ENCODE results near the gene SPATA2. TPM values are rescaled to one million over a fixed set of nuclear protein-coding genes. Genes with fewer than 3 reads are reported as not detected.

Gene SPATA2
- total and polyA plus RNA-seq, 2 of the 8 experiments (the other 6 are each of a cell fraction or from before 2014, with no cell fraction given), result 11.0 to 13.0 TPM

GRCh38 chr20:49913399-49914047, 1.8 kb downstream of the SPATA2 start (continued):
- TF ChIP-seq CTCF (IDR thresholded peaks at IDR 0.05; ENCODE audit: control extremely low read depth in 1 of 3, insufficient read depth in 1 of 3, low read depth in 1 of 3, low read length in 3 of 3) (no peak), KDM1A (IDR thresholded peaks at IDR 0.05; ENCODE audit: borderline replicate concordance, low read length) (no peak), ZNF274 (IDR thresholded peaks at IDR 0.05; ENCODE audit: borderline replicate concordance, extremely low read depth, low read length) (no peak), SP2 (IDR thresholded peaks at IDR 0.05; ENCODE audit: low read length) (no peak), CHD7 (IDR thresholded peaks at IDR 0.05; ENCODE audit: insufficient replicate concordance, low read length) (no peak), RNF2 (IDR thresholded peaks at IDR 0.05; ENCODE audit: borderline replicate concordance, low read depth, low read length, missing control alignments, poor library complexity, severe bottlenecking) (no peak), RBBP5 (IDR thresholded peaks at IDR 0.05; ENCODE audit: borderline replicate concordance, low read depth, low read length) (no peak)

All from H1 (cell line).